CD4-positive, alpha-beta T cell treated with Interleukin-15 for 4 hours (primary cell): ENCODE data around the gene MYH15.

Source experiments
- DNase-seq: peaks from one replicate; pipeline ENCODE4 v3.0.0-alpha.2; 2020; ENCODE audit warnings: low spot score

The MYH15 gene

DNA sequence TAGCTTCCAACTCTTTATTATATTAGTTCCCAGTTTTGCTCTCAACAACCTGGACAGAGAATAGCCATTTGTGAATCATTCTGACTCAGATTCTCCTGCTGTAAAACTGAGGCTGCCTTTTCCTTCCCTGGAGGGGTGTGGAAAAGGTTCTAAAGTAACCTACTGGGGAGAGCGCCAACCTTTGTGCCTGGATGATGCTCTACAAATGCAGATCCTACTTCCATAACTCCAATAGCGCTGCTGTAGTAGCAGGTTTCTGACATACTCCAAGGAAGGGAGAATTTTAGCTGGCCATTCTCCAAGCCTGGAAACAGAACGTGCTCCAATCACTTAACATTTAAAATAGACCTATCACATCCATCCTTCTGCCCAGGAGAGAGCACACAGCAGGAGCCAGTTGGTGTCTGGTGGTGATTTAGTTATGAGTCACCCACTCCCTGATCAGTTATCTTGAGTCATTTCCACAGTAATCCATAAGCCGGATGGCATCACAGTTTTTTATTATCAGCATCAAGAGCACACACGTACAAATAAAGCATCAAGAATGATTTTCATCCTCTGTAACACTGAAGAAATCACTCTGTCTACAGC lies 38.3 kb downstream of the MYH15 start:
- no peak for DNase-seq

DNA sequence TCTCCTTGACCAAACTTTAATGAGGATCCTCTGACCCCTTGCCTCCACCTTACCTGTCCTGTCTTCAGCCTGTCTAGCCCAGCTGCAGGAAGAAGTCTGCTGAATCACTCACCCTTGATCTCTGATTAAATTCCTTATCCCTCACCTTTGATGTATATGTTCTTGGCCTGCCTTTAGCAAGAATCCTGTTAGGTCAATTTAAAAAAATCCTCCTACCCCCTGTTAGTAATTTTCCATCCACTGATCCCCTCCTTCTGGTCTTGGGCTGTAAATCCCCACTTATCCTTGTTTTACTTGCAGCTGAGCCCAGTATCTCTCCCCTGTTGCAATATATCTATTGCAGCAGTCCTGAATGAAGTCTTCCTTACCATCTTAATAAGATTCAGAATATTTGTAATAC lies 39.0 kb downstream of the MYH15 start:
- no peak for DNase-seq

DNA sequence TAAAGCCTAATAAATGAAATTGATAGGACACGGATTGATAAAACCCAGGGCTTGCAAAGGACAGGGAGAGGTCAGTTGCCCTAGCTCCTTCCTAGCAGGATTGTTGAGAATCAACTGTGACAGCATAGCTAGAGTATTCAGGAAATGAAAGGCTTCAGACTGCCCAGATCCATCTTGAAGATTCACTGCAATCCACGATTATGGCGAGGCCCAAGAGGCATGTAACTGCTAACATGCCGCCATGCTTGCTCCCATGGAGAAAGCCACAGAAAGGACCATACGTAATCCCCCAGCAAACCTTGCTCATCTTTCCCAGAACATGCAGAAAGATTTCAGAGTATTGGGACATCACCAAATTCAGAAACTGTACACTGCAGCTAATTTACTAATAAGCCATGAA lies 41.3 kb downstream of the MYH15 start:
- no peak for DNase-seq

DNA sequence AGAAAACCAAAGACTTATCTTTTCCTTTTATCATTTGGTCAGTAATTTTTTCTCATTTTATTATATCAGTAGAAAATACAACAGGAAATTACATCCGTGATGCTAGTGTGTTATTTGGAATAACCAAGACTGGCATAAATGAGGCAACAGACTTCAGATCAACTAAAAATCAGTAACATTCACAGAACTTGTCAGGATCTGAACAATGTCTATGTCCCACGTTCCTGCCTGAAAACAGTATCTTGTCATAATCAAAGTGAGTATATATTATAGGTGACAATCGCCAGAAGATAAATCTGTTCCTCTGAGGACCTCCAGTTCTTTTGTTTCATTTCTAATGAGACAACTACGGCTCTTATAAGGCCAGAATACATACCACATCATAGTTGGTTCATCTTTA lies 41.8 kb downstream of the MYH15 start:
- no peak for DNase-seq

DNA sequence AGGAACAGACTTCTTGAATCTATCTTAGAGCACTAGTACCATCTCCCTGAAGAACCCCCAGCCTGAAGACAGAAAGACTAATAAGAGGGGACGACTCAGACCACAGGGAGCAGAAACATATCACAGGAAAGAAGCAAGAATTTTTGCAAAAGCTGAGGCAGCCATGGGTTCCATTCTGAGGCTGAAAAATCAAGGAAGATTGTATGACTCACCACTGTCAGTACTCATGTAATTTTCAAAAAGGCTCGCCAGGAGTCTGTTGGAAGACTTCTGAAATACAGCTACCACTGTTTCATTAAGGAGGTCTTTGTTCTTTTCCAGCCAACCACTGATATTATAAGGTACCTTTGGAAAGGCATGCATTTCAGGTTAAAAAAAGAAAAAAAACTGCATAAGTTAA lies 47.5 kb downstream of the MYH15 start:
- no peak for DNase-seq

DNA sequence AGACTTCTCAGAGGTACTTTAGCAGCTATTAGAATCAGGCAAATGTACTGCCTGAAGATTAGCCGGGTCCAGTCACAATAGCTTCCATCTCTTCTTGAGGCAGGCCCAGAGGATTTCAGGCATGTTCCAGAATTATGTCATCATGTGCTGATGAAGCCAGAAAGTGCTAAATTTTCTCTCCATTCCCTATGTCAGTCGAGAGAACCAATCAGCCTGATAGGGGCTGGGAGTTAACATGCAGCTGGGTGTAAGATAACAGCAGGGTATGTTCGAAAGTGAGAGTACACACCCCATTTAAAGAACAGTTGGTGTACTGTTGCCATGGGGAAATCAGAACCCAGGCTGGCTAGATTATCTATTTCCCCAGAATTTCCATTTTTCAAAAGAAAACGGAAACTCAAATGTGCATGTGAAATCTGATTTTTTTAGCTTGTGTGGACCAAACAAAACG lies 48.7 kb downstream of the MYH15 start:
- DNase-seq, result no peak

DNA sequence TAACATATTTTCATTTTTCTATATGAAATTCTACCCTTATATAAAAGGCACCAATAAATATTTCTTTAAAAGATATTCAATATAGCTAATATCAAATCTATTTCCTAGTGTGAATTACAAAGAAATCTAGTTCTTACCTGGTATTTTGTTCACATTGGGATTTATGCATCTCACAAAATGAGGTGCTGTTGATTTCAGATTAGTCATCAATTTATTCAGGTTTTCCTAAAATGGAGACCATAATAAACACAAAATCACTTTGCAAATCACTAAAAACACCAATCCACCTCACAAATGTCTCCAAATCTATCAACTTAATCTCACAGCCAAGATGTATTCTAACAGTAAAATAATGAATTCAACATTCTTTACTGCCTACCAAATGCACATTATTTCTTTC lies 51.2 kb downstream of the MYH15 start:
- DNase-seq, result no peak

DNA sequence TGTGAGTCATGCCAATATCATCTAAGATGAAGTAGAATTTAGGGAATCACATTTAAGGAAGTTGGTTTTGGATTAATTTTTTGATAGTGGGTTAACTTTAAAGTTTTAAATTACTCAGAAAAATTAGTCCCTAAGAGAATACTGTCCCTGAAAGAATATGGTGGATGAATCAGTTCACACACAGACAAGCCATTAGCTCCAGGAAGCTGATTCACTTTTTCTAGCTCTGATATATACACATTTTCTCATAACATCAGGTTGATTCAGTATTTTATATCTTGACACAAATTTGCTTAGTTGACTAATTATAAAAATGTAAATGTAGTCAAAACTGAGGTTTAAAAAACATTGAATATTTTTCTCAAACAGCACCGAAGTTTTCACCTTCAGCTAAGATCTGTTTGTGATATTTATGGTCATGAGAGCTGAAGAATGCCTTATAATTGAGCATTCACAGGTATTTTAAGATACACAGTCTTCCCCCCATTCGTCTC lies 55.1 kb downstream of the MYH15 start:
- DNase-seq, result no peak

DNA sequence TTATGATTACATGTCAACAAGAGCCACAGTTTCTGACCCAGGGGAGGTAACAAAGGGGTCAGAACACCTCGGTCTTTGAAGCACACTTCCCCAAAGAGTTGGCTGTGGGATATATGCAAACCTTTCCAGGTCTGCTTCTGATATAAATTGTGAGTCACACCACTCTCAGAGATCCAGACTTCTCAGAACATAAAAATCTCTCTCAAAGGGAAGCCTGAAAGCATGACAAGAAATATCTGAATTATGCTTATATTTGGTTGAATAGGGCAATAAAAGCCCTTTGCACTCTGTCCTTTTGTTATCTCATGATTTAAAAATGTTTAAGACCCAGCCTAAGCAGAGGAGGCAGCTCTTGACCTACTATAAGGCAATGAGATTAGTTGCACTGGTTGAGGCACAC lies 56.8 kb downstream of the MYH15 start:
- no peak for DNase-seq

DNA sequence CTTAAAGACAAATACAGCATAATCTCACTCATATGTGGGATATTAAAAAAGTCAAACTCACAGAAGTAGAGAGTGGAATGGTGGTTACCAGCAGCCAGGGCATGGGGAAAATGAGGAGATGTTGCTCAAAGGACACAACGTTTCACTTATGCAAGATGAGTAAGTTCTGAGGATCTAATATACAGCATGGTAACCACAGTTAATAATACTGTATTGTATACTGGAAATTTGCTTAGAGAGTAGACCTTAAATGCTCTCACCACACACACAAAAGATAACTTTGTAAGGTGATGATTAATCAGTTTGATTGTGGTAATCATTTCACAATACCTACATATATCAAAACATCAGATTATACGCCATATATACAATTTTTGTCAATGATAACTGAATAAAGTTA lies 60.0 kb downstream of the MYH15 start:
- no peak for DNase-seq

DNA sequence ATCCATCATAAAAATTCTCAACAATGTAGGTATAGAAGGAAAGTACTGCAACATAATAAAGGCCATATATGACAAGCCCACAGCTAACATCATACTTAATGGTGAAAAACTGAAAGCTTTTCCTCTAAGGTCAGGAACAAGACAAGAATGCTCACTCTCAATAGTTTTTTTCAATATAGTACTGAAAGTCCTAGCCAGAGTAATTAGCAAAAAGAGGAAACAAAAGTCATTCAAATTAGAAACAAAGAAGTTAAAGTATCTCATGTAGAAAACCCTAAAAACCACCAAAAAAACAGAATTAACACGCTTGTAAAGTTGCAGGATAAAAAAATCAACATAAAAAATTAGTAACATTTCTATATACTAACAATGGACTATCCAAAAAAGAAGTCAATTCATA lies 61.8 kb downstream of the MYH15 start:
- DNase-seq, result no peak

DNA sequence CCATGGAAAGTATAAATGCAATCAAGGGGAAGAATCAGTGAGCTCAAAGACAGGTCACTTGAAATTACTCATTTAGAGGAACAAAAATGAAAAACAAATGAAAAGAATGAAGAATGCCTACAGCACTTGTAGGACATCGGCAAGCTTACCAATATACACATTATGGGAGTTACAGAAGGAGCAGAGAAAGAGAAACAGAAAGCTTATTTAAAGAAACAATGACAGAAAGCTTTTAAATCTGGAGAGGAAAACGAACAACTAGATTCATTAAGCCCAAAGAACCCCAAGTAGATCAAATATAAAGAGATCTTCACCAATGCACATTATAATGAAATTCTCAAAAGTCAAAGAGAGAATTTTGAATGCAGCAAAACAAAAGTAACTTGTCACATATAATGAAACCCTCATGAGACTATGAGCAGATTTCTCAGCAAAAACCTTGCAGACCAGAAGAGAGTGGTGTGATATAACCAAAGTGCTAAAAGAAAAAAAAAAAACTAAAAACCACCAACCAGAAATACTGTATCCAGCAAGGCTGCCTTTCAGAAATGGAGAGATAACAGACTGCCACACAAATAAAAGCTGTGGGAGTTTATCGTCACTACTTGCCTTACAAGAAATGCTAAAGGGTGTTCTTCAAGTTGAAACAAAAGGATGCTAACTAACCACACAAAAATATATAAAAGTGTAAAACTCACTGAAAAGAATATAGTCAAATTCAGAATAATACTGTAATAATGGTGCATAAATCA lies 63.1 kb downstream of the MYH15 start:
- DNase-seq, result no peak

DNA sequence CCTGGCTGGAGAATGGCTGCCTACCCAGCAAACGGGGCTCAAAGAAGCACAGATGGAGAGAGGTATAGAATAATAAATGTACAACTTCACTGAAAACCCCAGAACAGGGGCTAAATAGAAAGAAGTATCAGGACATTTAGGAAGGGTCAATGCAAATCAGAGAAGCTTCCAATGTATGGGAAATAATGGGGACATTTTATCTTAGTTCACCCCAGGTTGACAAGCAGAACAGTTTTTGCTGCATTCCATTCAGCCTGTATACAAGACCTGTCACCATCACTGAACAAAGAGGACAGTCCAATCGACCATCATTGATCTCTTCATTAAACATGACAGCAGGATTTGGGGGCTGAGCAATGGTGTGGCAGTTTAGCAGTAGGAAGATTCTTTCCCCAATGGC lies 68.1 kb downstream of the MYH15 start:
- no peak for DNase-seq

DNA sequence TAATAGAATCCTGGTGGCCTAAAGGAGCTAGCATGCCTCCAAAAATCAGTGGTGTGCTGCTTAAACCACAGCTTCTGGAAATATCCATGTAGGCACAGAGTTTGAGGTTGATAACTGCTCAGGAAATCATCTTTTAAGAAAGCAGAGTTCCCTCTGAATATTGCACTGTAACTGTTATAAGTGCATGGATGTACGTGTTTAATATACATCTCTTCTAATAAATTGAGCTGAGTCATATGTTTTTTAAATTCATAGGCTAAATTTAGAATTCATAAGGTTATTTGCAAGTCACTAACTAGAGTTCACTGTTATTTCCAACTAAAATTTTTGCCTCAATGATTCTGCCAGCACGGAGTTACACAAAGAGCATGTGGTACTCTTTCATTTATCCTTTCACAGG lies 68.9 kb downstream of the MYH15 start:
- no peak for DNase-seq

DNA sequence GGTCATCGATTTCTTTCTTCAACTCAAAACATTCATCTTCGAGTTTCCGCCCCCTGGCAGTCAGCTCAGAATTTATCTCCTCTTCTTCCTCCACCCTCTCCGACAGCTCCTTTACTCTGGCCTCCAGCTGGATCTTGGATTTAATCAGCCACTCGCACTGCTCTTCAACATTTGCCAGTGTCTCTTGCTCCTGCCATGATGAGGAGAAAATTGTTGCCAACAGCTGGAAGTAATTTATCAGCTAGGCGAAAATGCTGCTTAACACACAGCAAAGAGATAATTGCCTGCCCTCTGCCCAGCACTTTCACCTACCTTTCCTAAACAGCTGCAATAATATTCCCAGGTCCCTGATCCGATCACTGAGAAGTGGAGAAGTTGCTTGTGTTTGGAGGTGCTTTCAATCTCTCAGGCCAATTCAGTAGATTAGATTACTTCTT lies 69.3 kb downstream of the MYH15 start:
- DNase-seq, result no peak

DNA sequence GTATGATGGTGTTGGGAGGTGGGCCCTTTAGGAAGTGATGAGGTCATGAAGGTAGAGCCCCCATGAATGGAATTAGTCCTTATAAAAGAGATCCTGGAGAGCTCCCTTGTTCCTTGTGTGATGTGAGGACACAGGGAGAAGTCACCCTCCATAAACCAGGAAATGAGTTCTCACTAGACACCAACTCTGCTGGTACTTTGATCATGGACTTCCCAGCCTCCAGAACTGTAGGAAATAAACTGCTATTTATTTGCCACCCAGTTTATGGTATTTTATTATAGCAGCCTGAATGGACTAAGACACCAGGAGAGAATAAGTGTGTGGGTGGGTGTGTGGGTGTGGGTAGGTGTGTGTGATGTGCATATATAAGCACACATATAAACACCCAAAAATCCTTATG lies 71.9 kb downstream of the MYH15 start:
- DNase-seq, result no peak

DNA sequence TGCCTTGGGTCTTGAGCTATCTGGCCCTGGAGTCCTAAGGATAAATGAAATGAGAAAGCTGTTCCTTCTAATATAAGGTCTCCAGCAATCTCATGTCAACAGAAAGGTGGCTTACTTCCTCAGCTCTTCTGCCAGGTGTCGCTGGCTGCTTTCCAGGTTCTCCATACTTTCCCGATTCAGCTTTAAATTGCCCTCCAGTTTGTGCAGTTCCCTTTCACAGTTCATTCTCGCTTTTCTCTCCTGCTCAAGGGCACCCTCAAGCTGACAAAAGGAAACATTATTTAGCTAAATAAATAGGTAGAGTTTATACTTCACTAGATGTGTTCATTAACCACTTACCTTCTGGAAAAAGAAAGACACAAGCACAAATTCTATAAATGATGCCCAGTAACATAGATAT lies 73.0 kb downstream of the MYH15 start:
- DNase-seq, result no peak

DNA sequence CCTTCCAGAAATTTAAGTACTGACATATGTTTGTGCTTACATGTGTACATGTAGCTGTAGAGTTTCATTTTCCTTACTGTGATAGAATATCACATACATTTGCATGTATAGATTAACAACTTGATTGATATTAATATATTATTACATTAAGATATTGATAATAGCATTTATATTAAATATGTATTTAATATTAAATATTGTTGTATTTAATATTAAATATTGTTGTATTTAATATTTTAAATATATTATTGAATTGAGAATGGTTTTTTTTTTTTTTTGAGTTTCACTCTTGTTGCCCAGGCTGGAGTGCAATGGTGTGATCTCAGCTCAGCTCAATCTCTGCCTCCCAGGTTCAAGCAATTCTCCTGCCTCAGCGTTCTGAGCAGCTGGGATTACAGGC lies 76.5 kb downstream of the MYH15 start:
- DNase-seq, result no peak

DNA sequence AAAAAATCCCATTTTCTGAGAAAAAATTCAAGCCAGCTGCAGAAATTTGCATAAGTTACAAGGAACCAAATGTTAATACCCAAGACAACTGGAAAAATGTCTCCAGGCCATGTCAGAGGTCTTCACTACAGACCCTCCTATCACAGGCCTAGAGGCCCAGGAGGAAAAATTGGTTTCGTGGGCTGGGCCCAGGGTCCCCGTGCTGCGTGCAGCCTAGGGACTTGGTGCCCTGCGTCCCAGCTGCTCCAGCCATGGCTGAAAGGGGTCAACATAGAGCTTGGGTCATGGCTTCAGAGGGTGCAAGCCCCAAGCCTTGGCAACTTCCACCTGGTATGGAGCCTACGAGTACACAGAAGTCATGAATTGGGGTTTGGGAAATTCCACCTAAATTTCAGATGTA lies 78.0 kb downstream of the MYH15 start:
- no peak for DNase-seq

DNA sequence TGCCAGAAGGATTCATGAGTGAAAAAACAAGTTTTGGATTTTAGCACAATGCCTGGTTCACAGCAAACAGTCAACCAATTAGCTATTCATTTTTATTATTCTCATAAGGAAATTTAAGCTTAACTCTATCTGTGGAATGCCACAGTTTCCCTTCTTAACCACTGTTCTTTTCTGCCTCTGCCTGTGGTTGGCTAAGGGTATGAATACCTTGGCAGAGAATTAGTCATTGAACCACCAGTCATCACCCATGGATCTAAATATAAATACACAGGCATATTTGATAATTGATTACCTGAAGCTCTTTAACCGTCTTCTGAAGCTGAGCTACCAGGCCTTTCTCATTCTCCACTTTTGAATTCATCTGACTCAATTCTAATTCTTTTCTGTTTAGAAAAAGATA lies 79.9 kb downstream of the MYH15 start:
- DNase-seq, result no peak

DNA sequence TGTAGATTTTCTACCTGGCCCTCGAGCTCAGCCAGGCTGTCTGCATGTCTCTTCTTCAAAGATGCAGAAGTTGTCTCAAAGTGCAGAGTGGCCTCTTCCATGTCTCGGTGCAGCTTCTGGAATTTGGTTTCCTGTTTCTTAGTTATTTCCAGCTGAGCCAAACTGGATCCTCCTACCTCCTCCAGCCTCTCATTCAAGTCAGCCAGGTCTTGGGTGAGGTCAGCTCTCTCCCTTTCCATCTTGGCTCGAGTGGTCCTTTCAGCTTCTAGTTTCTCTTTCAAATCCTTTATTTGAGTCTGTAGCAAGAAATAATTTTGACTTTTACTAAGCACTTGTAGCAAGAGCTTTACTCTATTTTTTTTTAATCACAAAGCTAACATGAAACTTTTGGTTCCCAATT lies 81.8 kb downstream of the MYH15 start:
- no peak for DNase-seq

DNA sequence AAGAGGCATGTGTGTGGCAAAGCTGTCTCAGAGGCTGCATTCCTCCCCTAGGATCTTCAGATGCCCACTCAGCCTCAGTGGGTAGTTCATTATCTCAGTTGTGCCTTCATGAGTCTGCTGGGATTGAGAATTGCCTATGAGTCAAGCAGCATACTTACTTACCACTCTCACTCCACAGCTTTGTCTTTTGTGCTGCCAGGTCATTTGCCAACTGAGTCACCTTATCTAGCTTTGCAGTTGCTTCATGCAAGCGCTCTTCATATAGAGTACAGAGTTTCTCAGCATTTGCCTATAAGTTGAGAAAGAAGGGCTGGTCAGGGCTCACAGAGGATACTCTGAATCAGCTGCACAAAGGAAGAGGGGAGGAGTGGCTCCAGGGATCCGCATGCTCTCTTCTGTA lies 89.5 kb downstream of the MYH15 start:
- no peak for DNase-seq

DNA sequence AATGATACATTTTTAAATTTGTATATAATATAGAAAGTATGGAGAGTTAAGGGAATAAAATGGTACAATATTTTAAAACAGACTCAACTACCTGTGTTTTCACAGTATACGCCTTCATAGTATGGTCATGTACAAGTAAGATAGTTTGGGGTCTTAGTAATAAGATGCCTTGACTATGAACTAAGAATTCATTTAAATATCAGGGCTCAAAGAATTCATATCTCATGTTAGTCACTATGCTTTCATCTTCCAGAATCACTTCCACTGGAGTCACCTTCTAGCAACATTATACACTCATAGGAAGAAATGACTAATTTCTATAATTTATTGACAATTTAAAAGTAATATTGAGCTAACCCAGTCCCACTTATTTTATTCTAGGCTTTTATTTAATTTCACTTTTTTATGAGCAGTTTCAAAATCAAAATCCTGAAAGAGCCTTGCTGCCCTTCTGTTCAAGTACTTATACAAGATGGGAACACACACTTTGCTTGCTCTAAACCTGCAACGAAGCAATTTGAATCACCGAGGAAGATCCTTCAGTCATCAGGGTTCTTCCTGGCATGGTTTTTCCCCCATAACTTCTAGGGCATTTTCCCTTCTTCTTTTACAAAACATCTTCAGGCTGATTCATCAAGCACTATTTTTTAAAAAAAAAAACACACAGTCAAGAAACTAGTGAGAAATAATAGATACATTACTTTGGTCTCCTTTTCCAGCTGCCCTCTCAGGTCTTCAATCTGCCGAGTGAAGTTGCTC lies 94.1 kb downstream of the MYH15 start:
- no peak for DNase-seq
